ENCODE data around the gene TMEM100. TPM values are rescaled to one million over a fixed set of nuclear protein-coding genes. Genes with fewer than 3 reads are reported as not detected.

Gene TMEM100
- total RNA-seq, 4 donors from 2014 or later, result 2.8 to 26.3 (median 6.2) TPM

DNA sequence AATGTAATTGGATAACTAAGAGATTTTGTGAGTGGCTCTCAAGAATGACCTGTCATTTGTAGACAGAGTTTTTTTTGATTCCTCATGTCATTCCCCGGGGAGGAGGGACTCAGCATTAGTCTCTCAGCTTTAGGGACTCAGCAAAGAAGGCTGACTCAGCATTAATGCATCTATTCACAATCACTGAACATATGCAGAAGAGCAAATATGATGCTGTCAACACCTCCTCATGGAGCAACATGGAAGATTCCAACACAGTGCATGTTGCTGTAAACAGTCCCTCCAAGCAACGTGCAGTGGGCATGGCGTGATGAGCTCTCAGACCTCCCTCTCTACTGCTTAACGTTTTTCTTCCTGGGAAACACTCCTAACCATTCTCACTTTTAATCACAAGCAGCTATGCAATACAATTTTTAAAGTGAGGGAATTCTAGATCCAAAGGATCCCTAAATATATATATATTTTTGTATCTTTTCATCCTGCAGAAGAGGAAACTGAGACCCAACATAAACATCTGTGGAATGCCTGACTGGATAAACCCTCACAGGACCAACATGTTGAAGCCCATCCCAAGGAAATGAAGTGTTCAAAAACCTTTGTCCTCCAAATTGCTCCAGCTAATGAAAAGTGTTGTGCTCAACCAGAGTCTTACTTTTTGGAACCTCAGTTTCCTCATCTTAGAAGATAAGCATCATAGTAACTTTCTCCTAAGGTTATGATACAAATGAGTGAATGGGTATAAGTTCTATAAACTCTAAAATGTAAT, 38.9 kb downstream of the TMEM100 start:
- no peaks in the 10 kb centered on the region for H3K4me1 ChIP-seq
- no peak for DNase-seq
- H3K9me3 ChIP-seq, result no peaks in the 10 kb centered on the region
- H3K27me3 ChIP-seq, result no peaks in the 10 kb centered on the region
- H3K27ac ChIP-seq, result no peak overlapping the region
- no peak for TF ChIP-seq POLR2A (IDR thresholded peaks at IDR 0.05)
- TF ChIP-seq, protein P1, sequence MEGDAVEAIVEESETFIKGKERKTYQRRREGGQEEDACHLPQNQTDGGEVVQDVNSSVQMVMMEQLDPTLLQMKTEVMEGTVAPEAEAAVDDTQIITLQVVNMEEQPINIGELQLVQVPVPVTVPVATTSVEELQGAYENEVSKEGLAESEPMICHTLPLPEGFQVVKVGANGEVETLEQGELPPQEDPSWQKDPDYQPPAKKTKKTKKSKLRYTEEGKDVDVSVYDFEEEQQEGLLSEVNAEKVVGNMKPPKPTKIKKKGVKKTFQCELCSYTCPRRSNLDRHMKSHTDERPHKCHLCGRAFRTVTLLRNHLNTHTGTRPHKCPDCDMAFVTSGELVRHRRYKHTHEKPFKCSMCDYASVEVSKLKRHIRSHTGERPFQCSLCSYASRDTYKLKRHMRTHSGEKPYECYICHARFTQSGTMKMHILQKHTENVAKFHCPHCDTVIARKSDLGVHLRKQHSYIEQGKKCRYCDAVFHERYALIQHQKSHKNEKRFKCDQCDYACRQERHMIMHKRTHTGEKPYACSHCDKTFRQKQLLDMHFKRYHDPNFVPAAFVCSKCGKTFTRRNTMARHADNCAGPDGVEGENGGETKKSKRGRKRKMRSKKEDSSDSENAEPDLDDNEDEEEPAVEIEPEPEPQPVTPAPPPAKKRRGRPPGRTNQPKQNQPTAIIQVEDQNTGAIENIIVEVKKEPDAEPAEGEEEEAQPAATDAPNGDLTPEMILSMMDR (IDR thresholded peaks at IDR 0.05), result no peak
- intact Hi-C loops (cut with DNase I; ENCODE audit: low total_unique reads), result no loop called here
- H3K36me3 ChIP-seq, result no peaks in the 10 kb centered on the region
- H3K4me3 ChIP-seq, result no peak overlapping the region

DNA sequence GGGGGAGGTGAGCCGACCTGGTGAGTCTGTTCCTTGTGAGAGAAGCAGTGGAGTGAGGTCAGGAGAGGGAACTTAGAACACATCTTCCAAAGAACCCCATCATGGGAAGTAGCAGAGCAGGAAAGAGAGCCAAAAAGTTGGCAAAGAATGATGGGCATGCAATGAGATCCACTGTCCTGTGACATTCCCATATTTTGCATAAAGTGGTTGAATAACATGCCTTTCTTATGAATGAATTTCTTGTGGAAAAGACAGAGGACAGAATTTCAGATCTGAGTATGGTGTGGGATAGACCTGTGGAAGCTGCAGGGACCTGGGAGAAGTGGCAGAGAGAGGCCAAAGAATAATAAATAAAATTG, 41.3 kb downstream of the TMEM100 start:
- intact Hi-C loops (cut with DNase I; ENCODE audit: low total_unique reads), result no loop called here
- H3K27ac ChIP-seq, result no peak overlapping the region
- H3K9me3 ChIP-seq, result no peaks in the 10 kb centered on the region
- TF ChIP-seq, protein P1 (IDR thresholded peaks at IDR 0.05), result no peak
- TF ChIP-seq POLR2A (IDR thresholded peaks at IDR 0.05), result no peak
- no peak overlapping the region for H3K4me3 ChIP-seq
- no peaks in the 10 kb centered on the region for H3K4me1 ChIP-seq
- H3K27me3 ChIP-seq, result no peaks in the 10 kb centered on the region
- no peak for DNase-seq
- no peaks in the 10 kb centered on the region for H3K36me3 ChIP-seq

DNA sequence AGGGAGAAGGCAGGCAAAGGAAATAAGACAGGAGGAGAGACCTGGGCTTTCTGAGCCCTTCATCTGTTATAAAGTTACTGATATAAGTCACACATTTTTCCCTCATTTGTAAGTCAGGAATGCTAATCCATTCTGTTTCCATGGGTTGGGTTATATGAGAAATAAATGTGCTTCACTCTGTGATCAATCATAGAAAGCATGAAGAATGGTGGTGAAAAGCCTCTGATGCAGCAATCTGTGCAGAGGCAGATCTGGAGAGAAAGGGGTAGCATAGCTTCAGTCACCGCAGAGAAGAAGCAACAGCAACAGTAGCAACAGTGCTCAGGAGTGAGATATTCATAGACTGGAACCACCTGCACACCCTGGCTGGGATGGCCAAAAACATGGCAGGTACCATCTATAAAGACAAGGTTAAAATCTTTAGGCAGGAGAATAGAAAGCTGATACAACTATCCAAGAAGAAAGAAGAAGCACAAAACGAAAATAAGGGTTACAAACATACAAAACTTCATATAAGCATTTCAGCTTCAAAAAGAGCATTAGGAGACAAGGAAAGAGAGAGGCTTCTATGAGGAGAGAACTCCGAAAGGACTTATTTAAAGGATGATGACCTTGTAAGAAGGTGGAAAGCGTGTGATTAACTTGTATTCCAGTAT, 41.9 kb downstream of the TMEM100 start:
- TF ChIP-seq, protein P1 (IDR thresholded peaks at IDR 0.05), result no peak
- TF ChIP-seq POLR2A (IDR thresholded peaks at IDR 0.05), result no peak
- Histone ChIP-seq H3K27ac (no peak overlapping the region), H3K4me1 (no peaks in the 10 kb centered on the region), H3K9me3 (no peaks in the 10 kb centered on the region), H3K4me3 (no peak overlapping the region), H3K27me3 (no peaks in the 10 kb centered on the region), H3K36me3 (no peaks in the 10 kb centered on the region)
- intact Hi-C loops (cut with DNase I; ENCODE audit: low total_unique reads), result no loop called here
- no peak for DNase-seq

DNA sequence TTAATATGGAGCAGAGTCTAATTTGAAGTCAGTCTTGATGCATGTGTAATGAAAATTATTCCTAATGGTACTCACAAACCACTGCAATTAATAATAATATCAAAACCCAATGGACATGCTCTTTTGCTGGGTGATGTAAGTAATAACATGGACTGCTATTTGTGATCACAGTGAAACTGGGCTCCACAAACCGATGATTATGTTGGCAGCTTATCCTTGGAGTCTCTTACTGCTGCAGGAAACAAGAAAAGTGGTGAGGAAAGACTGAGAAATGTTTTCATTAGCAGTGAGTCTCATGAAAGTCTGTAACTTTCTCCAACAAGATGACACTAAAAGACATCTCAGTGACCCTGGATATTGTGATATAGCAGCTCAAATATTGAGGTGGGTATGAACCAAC, 45.2 kb downstream of the TMEM100 start:
- H3K4me1 ChIP-seq, result no peaks in the 10 kb centered on the region
- TF ChIP-seq, protein P1 (IDR thresholded peaks at IDR 0.05), result no peak
- TF ChIP-seq POLR2A (IDR thresholded peaks at IDR 0.05), result no peak
- no peak for DNase-seq
- no peaks in the 10 kb centered on the region for H3K27me3 ChIP-seq
- intact Hi-C loops (cut with DNase I; ENCODE audit: low total_unique reads), result no loop called here
- H3K9me3 ChIP-seq, result no peaks in the 10 kb centered on the region
- H3K4me3 ChIP-seq, result no peak overlapping the region
- no peak overlapping the region for H3K27ac ChIP-seq
- H3K36me3 ChIP-seq, result no peaks in the 10 kb centered on the region

DNA sequence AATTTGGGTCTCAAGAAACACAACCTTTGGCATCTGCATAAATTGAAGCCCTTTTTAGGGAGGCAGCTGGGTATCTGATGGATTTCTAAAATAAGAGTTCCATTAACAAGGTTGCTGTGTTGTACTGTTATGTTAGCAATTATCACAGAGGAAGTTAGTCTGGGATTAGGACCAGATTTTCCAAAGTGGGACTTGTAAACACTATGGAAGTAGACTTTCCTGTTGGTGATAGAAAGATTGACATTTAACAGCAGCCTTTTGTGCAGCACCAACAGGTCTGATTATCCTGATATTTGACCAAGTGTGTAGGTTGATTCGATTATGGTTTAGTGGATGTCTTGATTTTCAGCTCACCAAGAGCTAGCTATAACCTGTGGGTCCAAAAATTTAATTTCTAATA, 46.4 kb downstream of the TMEM100 start:
- DNase-seq, result no peak
- no peak overlapping the region for H3K4me3 ChIP-seq
- intact Hi-C loops (cut with DNase I; ENCODE audit: low total_unique reads), result no loop called here
- H3K27ac ChIP-seq, result no peak overlapping the region
- TF ChIP-seq, protein P1 (IDR thresholded peaks at IDR 0.05), result no peak
- TF ChIP-seq POLR2A (IDR thresholded peaks at IDR 0.05), result no peak
- H3K9me3 ChIP-seq, result no peaks in the 10 kb centered on the region
- H3K36me3 ChIP-seq, result no peaks in the 10 kb centered on the region
- H3K27me3 ChIP-seq, result no peaks in the 10 kb centered on the region
- H3K4me1 ChIP-seq, result no peaks in the 10 kb centered on the region

All from uterus (tissue), 4 donors.